Diencephalon (tissue), 1 donor: ENCODE measurements around the gene DNAJB13. TPM values are rescaled to one million over a fixed set of nuclear protein-coding genes. Genes with fewer than 3 reads are reported as not detected.

Source experiments
- total RNA-seq: library from RNA; depleted of rRNA; stranded (reverse); fragments of >200 nt; gene quantifications from one replicate; pipeline ENCODE4 v1.2.3, GENCODE V29; 2014

The DNAJB13 gene, protein sequence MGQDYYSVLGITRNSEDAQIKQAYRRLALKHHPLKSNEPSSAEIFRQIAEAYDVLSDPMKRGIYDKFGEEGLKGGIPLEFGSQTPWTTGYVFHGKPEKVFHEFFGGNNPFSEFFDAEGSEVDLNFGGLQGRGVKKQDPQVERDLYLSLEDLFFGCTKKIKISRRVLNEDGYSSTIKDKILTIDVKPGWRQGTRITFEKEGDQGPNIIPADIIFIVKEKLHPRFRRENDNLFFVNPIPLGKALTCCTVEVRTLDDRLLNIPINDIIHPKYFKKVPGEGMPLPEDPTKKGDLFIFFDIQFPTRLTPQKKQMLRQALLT
- 0.23 TPM for total RNA-seq

DNA sequence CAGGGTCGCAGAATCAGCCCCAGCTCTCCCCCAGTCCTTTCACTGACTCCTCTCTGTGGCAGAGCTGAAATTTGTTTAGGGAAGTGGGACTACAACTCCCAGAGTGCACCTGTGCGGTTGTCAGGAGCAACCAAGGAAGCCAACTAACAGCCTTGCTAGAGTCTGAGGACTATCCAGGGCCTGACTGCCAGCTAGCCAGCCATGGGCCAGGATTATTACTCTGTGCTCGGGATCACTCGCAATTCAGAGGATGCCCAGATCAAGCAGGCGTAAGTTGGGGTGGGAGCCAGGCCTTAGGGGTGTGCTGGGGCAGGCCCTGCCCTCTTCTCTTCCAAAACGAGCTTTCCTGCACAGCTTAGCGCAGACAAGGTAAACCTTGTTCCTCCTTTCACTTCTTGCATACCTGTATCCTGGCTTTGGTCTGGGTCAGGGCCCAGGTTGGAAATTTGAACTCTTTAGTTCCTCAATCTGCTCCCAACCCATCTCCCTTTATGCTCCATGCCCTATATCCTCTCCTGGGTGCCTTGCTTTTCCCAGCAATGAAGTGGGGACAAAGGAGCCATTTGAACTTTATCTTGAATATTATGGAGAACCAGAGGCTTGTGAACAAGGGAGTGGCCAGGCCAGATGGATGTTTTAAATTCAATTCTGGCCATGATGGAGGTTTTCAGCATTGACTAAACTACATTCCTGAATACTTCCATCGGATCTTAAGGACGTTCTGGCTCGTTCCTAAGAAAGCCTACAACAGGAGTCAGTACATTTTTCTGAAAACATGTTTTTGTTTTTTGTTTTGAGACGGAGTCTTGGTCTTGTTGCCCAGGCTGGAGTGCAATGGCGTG is at the start of gene DNAJB13:
Gene DNAJB13 (plus strand): TSS at position 158 of the 842 bp plus-strand sequence. CDS start 44 bp downstream, at position 202.

DNA sequence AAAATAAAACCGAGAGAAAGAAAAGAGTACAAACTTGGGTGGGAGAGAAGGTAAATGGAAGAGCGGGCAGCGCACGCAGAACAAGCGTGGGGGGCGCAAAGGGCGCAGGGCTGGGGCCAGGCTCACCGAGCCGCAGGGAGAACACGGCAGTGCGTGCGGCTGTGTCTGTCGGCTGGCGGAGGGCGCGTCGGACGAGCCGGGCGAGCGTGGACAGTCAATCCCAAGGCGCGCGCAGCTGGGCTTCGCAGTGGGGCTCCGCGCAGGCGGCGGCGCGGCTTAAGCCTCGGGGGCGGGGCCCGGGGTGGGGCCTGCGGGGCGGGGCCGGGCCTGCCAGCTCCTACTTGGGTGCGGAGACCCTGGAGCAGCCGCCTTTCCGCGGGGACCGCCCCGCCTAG is 31.8 kb downstream of the DNAJB13 start, which contains the start of gene UCP2:
Gene UCP2 (minus strand): TSS at position 249 of the 395 bp plus-strand sequence. CDS start 4,465 bp downstream, outside the sequence.

DNA sequence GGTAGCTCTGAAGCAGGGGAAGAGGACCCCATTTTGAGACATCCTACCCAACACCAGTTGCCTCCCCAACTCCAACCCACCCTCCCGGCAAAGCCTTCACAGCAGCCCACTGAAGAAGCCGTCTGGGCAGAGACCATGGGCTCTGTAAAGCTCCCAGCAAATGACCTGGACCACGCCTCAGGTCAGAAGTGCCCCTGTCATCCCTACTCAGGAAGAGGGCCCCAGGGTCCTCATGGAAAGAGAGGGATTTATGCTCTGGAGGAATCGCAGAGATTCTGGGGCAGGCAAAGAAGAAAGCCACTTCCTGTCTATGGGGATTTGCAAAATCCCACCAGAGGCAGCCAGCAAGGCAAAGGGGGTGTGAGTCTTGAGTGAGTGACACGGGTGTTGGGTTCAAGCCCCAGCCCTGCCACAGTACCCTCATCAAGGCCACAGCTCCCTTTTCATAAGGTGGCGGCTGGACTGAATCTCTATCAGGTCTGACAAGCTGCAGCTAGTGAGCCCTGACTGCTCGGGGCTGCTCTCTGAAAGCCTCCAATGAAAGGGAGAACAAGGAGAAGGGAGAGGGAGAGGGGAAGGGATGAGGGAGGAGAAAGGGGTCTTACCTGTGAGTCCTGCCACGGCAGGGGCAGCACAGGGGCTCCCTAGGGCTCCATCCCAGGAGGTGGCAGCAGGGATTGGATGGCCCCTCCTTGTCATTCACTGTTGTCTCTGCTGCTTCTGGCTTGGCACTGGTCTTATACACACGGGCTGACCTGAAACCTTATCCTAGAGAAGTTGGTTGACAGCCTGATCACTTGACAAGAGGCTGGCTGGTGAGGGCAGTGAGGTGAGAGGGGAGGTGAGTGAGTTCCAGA is 57.8 kb downstream of the DNAJB13 start, which contains the start of gene UCP3:
Gene UCP3 (minus strand): TSS at position 713 of the 857 bp plus-strand sequence. CDS start 2,043 bp downstream, outside the sequence.

Other genes starting within 250 kb of the DNAJB13 start
- gene RAB6A, start 190.0 kb upstream of the DNAJB13 start, total RNA-seq: 337 TPM
- 38.3 TPM for gene MRPL48, start 163.2 kb upstream of the DNAJB13 start, total RNA-seq
- gene COA4, start 74.2 kb upstream of the DNAJB13 start, total RNA-seq: 26.1 TPM
- gene PAAF1, start 74.0 kb upstream of the DNAJB13 start, total RNA-seq: 23.1 TPM
- 8.8 TPM for gene UCP2, start 31.8 kb downstream of the DNAJB13 start, total RNA-seq
- gene UCP3, start 58.1 kb downstream of the DNAJB13 start, total RNA-seq: 1.8 TPM
- 21.0 TPM for gene C2CD3, start 220.0 kb downstream of the DNAJB13 start, total RNA-seq
- 68.0 TPM for gene PPME1, start 220.3 kb downstream of the DNAJB13 start, total RNA-seq